Measurements from ENCODE around the gene CYP2B6. TPM values are rescaled to one million over a fixed set of nuclear protein-coding genes. Genes with fewer than 3 reads are reported as not detected.
"Not testable (repeated sequence)": the region's sequence is repeated elsewhere in the genome, so short reads cannot be mapped to it uniquely, and the experiment has no call there.

The CYP2B6 gene
- polyA plus RNA-seq, 10 donors = 0.13 TPM; not detected in 9

DNA sequence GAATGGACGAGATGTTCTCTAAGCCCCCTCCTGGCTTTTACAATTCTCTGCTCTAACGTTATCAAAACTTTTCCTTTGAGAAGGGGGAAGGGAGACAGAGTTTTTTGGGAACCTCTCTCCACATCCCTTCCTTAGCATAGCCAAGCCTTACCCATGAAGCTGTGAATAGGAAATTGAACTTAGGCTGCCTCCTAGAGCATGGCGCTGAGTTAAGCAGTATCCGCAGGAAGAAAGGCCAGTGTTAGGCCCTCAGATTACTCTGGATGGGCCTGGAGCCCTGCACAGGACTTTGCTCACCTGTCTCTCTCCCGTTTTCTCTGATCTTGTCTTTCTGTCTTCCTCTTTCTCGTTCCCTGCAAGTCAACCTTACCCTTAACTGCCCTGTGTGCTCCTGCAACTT, 39.6 kb downstream of the CYP2B6 start:
- DNase-seq = no peak

DNA sequence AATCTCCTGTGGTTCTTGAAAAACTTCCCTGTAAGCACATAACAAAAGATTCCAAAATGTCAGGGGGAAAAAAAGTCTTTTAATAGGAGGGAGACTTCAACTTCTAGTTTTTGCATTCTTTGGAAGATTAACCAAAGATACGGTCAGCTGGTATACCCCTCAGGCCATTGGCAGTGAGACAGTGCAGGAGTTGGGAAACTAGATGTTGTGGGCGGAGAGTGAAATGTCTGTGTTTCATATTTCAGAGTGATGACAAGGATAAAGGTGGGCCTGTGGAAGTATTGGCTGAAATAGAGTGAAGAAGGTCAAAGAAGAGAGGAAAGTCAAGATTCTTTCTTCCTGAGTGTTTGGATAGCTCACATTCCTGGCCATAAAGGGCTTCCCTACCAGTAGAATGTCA, 40.8 kb downstream of the CYP2B6 start:
- no peak for DNase-seq

DNA sequence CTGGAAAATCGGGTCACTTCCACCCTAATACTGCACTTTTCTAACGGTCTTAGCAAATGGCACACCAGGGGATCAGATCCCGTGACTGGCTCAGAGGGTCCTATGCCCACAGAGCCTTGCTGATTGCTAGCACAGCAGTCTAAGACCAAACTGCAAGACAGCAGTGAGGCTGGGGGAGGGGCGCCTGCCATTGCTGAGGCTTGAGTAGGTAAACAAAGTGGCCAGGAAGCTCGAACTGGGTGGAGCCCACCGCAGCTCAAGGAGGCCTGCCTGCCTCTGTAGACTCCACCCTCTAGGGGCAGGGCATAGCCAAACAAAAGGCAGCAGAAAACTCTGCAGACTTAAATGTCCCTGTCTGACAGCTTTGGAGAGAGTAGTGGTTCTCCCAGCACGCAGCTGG, 42.2 kb downstream of the CYP2B6 start:
- not testable (repeated sequence) for DNase-seq

DNA sequence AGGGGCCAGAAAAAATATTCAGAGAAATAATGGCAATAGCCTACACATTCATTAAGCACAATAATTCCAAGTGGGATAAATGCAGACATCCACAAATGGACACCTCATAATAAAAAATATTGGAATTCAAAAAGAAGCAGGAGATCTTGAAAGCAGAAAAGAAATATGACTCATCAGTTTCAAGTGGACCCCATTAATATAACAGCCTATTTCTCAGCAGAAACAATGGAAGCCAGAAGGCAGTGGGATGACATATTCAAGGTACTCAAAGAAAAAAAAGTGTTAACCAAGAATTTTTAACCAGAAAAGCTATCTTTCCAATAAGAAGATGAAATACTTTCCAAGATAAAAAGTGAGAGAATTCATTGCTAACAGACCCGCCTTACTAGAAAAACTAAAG, 48.7 kb downstream of the CYP2B6 start:
- DNase-seq = no peak

DNA sequence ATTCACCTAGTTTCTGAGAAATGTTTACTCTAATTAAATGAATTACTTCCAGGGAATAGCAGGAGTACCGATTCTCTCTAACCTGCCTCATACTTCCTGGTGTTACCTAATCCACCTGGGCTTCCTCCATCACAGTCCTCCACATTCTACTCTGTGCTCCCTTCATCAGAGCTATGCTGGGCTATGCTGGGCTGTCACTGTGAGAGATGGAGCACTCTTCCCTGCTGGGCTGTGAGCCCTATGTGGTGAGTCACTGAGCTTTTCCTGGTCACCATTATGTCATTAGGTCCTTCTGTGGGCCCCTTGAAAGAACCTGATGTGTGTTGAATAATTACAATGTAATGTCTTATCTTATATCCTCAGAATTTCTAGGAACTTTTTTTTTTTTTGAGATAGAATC, 54.0 kb downstream of the CYP2B6 start:
- DNase-seq = not testable (repeated sequence)

DNA sequence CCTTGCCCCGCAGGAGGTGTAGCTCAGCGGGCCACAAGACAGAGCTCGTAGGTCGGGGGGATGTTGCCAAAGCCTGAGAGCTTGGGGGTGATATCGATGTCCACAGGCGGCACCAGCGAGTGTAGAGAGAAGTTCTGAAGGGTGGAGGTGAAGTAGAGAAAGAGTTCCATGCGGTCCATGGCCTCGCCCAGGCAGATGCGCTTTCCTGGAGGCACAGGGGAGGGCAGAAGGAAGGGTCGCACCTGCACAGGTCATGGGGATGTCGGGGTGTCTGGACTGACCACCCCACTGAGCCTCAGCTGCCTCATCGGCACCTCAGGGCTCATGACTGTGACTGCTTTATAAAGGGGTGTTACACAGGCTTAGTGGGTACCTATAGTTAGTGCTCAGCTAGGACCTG, 59.3 kb downstream of the CYP2B6 start:
- DNase-seq = no peak

DNA sequence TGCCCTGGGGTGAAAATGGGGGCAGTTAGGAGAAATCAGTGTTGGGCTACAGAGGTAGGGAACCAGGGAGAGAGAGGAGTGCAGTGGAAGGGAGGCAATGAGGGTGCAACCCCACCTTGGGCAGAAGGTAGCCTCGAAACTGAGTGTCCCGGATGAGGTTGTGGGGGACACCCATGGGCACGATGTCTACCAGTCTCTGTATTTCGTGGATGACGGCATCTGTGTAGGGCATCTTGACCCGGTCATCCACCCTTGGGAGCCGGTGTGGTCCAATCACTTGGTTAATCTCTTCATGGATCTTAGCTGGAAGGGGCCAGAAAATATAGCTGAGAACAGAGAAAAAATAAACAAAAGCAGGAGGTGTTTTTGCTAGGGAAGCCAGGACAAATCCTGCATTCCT, 61.1 kb downstream of the CYP2B6 start:
- DNase-seq = not testable (repeated sequence)

DNA sequence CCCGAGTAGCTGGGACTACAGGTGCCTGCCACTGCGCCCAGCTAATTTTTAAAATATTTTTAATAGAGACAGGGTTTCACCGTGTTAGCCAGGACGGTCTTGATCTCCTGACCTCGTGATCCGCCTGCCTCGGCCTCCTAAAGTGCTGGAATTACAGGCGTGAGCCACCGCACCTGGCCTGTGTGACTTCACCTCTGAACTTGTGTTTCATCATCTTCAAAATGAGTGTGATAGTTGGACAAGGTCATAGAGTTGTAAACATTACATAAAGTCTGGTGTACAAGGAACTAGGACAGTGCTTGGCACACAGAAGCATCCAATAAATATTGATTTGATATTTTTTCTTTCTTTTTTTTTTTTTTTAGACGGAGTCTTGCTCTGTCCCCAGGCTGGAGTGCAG, 62.2 kb downstream of the CYP2B6 start:
- DNase-seq = not testable (repeated sequence)

DNA sequence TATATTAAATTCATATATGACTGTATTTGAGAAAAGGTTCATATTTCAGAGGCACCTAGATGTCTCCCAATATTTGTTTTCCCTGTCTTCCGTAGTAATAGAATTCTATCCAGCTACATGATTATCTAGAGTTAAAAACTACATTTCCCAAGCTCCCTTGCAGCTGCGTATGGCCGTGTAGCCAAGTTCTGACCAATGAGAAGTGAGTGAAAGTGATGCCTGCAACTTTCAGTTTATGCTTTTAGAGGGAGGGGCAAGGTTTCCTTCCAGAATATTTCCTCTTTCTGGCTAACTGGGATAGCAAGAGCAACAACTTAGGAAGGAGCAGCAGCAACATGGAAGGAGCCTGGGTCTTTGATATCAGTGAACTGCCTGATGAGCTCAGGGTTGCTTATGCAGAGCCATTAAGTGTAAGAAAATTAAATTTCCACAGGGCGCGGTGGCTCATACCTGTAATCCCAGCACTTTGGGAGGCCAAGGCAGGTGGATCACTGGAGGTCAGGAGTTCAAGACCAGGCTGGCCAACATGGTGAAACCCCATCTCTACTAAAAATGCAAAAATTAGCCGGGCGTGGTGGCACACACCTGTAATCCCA, 74.0 kb downstream of the CYP2B6 start:
- DNase-seq = peak in 1 of 3 donors; percentile 5

Other genes with a start within 250 kb of the CYP2B6 start
- gene ACTMAP, start 240.8 kb upstream of the CYP2B6 start, polyA plus RNA-seq (ENCODE audit: insufficient read length in 10 of 10) = 10 to 100 TPM in 5 of 10 donors, 1 to 10 TPM in 5; 7.1 to 12.4 (median 10.1) TPM
- 10 to 100 TPM; 51.6 to 95.0 (median 67.9) TPM for gene SNRPA, start 240.1 kb upstream of the CYP2B6 start, polyA plus RNA-seq (ENCODE audit: insufficient read length in 10 of 10)
- gene MIA, start 215.8 kb upstream of the CYP2B6 start, polyA plus RNA-seq (ENCODE audit: insufficient read length in 10 of 10) = 1 to 10 TPM; 1.0 to 3.9 (median 2.3) TPM
- 1 to 10 TPM; 7.1 to 9.6 (median 8.6) TPM for gene RAB4B, start 213.0 kb upstream of the CYP2B6 start, polyA plus RNA-seq (ENCODE audit: insufficient read length in 10 of 10)
- 10 to 100 TPM; 38.4 to 59.6 (median 46.3) TPM for gene EGLN2, start 192.1 kb upstream of the CYP2B6 start, polyA plus RNA-seq (ENCODE audit: insufficient read length in 10 of 10)
- under 1 TPM in 3 of 10 donors, not detected in 7; 0.18 to 0.29 (median 0.24) TPM for gene CYP2A6, start 140.8 kb upstream of the CYP2B6 start, polyA plus RNA-seq (ENCODE audit: insufficient read length in 10 of 10)
- gene CYP2A7, start 109.1 kb upstream of the CYP2B6 start, polyA plus RNA-seq (ENCODE audit: insufficient read length in 10 of 10) = not detected
- gene CYP2A13, start 97.2 kb downstream of the CYP2B6 start, polyA plus RNA-seq (ENCODE audit: insufficient read length in 10 of 10) = under 1 TPM in 1 of 10 donors, not detected in 9; 0.09 TPM
- gene CYP2F1, start 123.2 kb downstream of the CYP2B6 start, polyA plus RNA-seq (ENCODE audit: insufficient read length in 10 of 10) = under 1 TPM in 1 of 10 donors, not detected in 9; 0.23 TPM
- 1 to 10 TPM in 2 of 10 donors, under 1 TPM in 8; 0.21 to 2.2 (median 0.49) TPM for gene CYP2S1, start 201.9 kb downstream of the CYP2B6 start, polyA plus RNA-seq (ENCODE audit: insufficient read length in 10 of 10)
- 10 to 100 TPM; 23.4 to 37.7 (median 28.1) TPM for gene AXL, start 227.9 kb downstream of the CYP2B6 start, polyA plus RNA-seq (ENCODE audit: insufficient read length in 10 of 10)